Subcutaneous adipose tissue (tissue), 4 donors: ENCODE results near the gene DAPK1. TPM values are rescaled to one million over a fixed set of nuclear protein-coding genes. Genes with fewer than 3 reads are reported as not detected.

Experiments used
- CTCF ChIP-seq: fragments of 450-650 bp; IDR thresholded peaks from one replicate; pipeline ENCODE4 v1.5.1; 2016; ENCODE audit warnings: low read depth, mild to moderate bottlenecking, control low read depth, antibody characterized with exemption, moderate library complexity
- total RNA-seq, 4 donors: library from RNA; depleted of rRNA; stranded (reverse); fragments of >200 nt; gene quantifications; one replicate each; pipeline ENCODE4 v1.1.0, GENCODE V29; 2016

The DAPK1 gene
- total RNA-seq, 4 donors from 2014 or later, result 29.5 to 63.2 (median 43.4) TPM

DNA sequence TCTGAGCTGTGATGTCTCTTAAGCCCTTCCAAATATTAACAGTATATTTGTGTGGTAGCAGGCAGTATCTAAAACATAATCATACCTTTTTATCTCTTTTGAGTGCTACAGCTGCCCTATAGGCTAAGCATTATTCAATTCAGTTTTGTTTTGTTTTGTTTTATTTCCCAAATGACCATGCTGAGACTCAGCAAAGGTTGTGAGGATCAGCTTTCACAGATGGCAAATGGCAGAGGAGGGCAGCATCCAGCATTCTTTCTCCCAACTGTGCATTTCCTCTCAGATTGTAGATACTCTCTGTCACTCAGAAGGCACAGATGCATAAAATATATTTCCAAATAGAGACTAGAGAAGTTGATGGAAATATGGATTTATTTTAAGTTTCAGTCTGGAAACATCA lies 90.7 kb downstream of the DAPK1 start:
- no peak for TF ChIP-seq CTCF

- no peak for TF ChIP-seq CTCF
Observed at GRCh38 chr9:87590996-87591395, 93.3 kb downstream of the DAPK1 start.

DNA sequence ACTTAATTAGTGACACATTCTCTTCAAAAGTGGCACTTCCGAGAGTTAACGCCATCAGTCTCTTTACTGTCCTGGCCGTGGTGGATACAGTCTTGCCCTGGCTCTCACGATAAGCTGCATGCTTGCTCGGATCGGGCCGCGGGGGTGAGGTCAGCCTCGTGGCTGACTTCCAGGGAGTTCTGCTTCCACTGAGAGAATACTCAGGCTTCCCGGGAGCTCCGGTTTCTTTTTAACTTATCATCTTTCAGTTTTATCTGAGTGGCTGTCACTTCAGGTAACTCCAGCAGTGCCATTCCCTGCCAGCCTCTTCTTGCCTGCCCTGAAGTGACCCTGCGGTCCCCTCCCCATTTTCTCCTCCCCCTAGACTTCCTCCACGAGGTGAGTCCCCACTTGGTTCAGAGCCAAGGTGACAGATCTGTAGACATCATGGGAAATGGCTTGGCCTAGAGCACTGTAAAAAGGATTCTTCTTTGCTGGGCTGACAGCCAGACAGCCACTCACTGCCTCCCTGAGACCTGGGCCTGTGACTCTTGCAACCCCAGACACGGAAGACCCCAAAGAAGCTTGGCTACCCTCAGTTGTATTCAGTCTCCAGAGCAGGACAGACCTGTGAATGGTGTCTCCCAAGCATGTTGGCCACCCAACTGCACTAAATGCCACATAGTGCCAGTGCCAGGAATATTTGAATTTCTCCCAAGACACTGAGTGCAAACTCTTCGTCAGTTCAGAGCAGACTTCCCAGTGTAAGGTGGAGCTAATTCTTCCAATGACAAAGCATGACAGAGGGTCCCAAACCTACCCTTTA lies 95.1 kb downstream of the DAPK1 start:
- no peak for TF ChIP-seq CTCF

- no peak for TF ChIP-seq CTCF
Observed at GRCh38 chr9:87593359-87593980, 95.8 kb downstream of the DAPK1 start.

DNA sequence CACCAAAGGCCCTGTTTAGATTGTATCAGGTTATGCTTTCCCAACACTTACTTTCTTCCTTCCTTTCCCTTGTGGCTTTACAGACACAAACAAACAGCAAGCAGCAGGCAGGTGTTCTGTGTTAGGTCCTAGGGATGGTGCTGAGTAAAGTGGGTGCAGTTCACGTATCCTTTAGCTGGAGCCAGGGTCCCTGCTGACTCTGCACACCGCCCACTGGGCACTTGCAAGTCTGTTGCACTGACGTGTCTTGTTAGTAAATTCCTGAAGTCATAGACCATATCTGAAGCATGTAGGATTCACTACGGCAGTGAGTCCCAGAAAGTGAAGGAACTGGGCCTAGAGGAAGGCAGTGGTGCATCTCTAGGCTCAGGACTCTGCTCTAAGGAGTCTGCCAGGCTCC lies 96.5 kb downstream of the DAPK1 start:
- TF ChIP-seq CTCF, result no peak

- TF ChIP-seq CTCF, result no peak
Observed at GRCh38 chr9:87594662-87595061, 97.0 kb downstream of the DAPK1 start.

- no peak for TF ChIP-seq CTCF
Observed at GRCh38 chr9:87595610-87596009, 97.9 kb downstream of the DAPK1 start.
